ENCODE measurements around the gene NSF. TPM values are rescaled to one million over a fixed set of nuclear protein-coding genes. Genes with fewer than 3 reads are reported as not detected.

NSF gene
- total RNA-seq, 1 donor from 2014 or later, result 47.9 TPM

DNA sequence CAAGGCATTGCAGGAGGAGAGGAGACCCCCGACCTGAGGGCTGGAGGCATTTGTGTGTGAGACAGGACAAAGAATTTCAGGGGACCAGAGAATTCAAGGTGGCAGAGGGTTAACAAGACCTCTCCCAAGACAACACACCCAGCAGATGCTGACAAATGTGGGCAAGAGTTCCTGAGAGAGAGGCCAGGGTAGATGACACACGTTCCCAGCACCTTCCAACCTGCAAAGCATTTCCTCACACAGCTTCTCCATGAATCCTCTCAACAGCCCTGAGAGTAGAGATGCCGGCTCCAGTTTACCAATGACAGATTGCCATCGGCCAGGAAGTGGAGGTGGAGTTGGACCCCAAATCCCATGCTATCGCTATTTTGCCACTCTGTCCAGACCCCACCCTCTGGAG, 203.1 kb downstream of the NSF start:
- TF ChIP-seq CTCF (conservative IDR thresholded peaks at IDR 0.05), result no peak
- H3K4me1 Mint-ChIP-seq, result peaks cover 7% of the 10 kb centered on the region
- H3K4me3 Mint-ChIP-seq, result no peak overlapping the region
- DNase-seq (ENCODE audit: low read depth, low spot score), result no peak
- H3K36me3 Mint-ChIP-seq (ENCODE audit: low read depth), result no peaks in the 10 kb centered on the region
- H3K27ac Mint-ChIP-seq (ENCODE audit: unreplicated experiment), result no peak overlapping the region
- no peaks in the 10 kb centered on the region for H3K9me3 Mint-ChIP-seq
- peaks cover 7% of the 10 kb centered on the region for H3K27me3 Mint-ChIP-seq (ENCODE audit: low read depth)

GRCh38 chr17:46794318-46794717, 203.8 kb downstream of the NSF start:
- no peak for DNase-seq (ENCODE audit: low read depth, low spot score)
- Mint-ChIP-seq H3K4me3 (no peak overlapping the region), H3K27ac (ENCODE audit: unreplicated experiment) (no peak overlapping the region), H3K4me1 (peaks cover 7% of the 10 kb centered on the region), H3K27me3 (ENCODE audit: low read depth) (peaks cover 7% of the 10 kb centered on the region), H3K9me3 (no peaks in the 10 kb centered on the region), H3K36me3 (ENCODE audit: low read depth) (no peaks in the 10 kb centered on the region)
- no peak for TF ChIP-seq CTCF (conservative IDR thresholded peaks at IDR 0.05)

DNA sequence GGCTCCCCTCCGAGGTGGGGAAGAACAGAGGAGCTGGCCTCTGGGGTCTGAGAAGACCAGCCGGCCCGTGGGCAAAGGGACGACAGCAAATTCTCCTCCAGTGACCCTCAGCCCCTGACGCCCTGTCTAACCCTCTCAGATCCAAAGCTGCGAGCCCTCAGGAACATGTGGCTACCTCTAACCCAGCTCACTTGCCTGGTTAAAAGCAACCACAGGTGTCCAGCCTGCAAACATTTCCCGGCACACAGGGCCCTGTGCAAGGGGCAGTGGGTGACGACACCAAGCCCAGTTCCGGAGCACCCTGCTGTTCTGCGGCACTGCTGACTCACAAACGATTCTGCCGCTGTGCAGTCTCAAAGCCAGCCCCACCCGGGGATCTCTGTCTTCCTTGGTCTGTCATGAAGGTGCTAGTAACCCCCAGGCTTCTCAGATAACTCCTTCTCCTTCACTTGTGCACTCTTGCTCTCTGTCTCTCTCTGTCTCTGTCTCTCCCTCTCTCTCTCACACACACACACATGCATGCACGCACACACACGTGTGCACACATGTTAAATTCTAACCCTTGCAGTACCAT, 205.0 kb downstream of the NSF start:
- H3K9me3 Mint-ChIP-seq, result no peaks in the 10 kb centered on the region
- H3K27ac Mint-ChIP-seq (ENCODE audit: unreplicated experiment), result no peak overlapping the region
- no peak overlapping the region for H3K4me3 Mint-ChIP-seq
- TF ChIP-seq CTCF (conservative IDR thresholded peaks at IDR 0.05), result no peak
- peaks cover 7% of the 10 kb centered on the region for H3K4me1 Mint-ChIP-seq
- H3K36me3 Mint-ChIP-seq (ENCODE audit: low read depth), result no peaks in the 10 kb centered on the region
- no peak for DNase-seq (ENCODE audit: low read depth, low spot score)
- H3K27me3 Mint-ChIP-seq (ENCODE audit: low read depth), result peaks cover 7% of the 10 kb centered on the region

DNA sequence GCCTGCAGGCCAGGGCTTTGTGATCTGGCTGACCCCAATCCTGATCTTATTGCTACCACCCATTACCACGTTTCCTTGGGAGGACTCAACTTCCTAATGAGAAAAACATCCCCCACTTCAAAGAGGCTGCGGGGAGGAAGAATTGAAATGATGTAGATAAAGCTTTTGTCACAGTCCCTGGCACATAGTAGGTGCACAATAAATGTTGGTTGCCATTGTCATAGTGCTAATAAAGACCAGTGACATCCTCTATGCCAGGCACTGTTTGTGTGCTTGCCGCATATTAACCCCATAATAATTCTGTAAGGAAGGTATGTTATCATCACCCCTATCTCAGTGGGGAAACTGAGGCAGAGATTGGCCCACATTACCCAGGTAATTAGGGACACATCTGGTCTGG, 205.6 kb downstream of the NSF start:
- Mint-ChIP-seq H3K27ac (ENCODE audit: unreplicated experiment) (no peak overlapping the region), H3K27me3 (ENCODE audit: low read depth) (peaks cover 7% of the 10 kb centered on the region), H3K9me3 (no peaks in the 10 kb centered on the region), H3K4me3 (no peak overlapping the region), H3K36me3 (ENCODE audit: low read depth) (no peaks in the 10 kb centered on the region), H3K4me1 (peaks cover 7% of the 10 kb centered on the region)
- no peak for DNase-seq (ENCODE audit: low read depth, low spot score)
- TF ChIP-seq CTCF (conservative IDR thresholded peaks at IDR 0.05), result no peak

GRCh38 chr17:46796524-46796923, 206.1 kb downstream of the NSF start:
- H3K36me3 Mint-ChIP-seq (ENCODE audit: low read depth), result no peaks in the 10 kb centered on the region
- DNase-seq (ENCODE audit: low read depth, low spot score), result no peak
- no peak overlapping the region for H3K4me3 Mint-ChIP-seq
- no peak for TF ChIP-seq CTCF (conservative IDR thresholded peaks at IDR 0.05)
- H3K27ac Mint-ChIP-seq (ENCODE audit: unreplicated experiment), result no peak overlapping the region
- H3K9me3 Mint-ChIP-seq, result no peaks in the 10 kb centered on the region
- peaks cover 5% of the 10 kb centered on the region for H3K27me3 Mint-ChIP-seq (ENCODE audit: low read depth)
- H3K4me1 Mint-ChIP-seq, result peaks cover 7% of the 10 kb centered on the region

All from neural crest cell (in vitro differentiated cells).